Mucosa of stomach (tissue), 1 donor: ENCODE data around the gene TAF1B.

Source experiments
- H3K27me3 ChIP-seq: one replicate; pipeline ENCODE4 v1.7.0; 2013; ENCODE audit warnings: mild to moderate bottlenecking, low read length; ENCODE audit not compliant: control insufficient read depth, insufficient read depth
- H3K36me3 ChIP-seq: one replicate; pipeline ENCODE4 v1.7.0; 2013; ENCODE audit warnings: low read length; ENCODE audit not compliant: control insufficient read depth, insufficient read depth
- H3K4me1 ChIP-seq: one replicate; pipeline ENCODE4 v1.7.0; 2013; ENCODE audit warnings: mild to moderate bottlenecking, low read length; ENCODE audit not compliant: control insufficient read depth, insufficient read depth
- H3K4me3 ChIP-seq: one replicate; pipeline ENCODE4 v1.7.0; 2013; ENCODE audit warnings: low read length
- H3K9ac ChIP-seq: one replicate; pipeline ENCODE4 v1.7.0; 2013; ENCODE audit warnings: mild to moderate bottlenecking, low read length, moderate library complexity
- H3K9me3 ChIP-seq: one replicate; pipeline ENCODE4 v1.7.0; 2013; ENCODE audit warnings: mild to moderate bottlenecking, low read length, moderate library complexity; ENCODE audit not compliant: control insufficient read depth
- donor health status: Pancreatic carcinoma.

TAF1B gene

DNA sequence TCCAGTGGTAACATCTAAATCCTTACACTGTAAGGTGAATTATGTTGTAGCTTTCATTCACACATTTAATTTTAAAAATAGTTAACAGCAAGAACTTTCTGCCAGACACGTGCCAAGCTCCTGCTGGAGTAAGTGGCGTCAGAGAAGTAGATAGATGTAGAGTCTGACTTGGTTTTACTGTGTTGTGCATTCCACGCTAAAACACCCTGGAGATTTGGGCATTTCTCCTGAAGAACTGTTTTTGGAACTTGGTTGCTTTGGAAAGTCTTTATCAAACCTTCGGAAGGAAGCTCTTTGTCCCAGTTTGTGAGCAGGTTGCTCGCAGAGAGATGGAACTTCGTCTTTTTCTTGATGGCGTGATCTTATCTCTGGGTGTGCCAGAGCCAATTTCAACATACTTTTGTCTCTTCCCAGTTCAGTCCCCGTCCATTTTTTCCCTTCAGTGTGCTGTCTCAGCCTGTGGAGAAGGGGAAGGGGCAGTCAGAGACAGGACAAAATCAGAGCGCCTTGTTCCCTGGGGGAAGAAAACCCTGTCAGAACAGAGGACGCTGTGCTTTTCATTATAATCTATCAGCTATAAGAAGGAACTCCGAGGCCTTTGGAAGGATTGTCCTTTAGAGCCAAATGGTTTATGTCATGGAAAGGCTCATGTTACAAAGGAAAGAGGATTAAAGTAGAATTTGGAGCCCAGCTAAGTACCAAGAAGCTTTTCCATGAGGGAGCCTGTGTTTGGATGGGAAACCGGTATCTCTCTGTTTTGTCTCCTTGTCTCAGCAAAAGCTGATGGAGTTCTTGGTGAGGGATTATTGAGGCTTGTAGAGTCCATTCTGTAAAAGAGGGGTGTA, 127.1 kb downstream of the TAF1B start:
- H3K9ac ChIP-seq = no peak overlapping the region
- peaks cover 30% of the 10 kb centered on the region for H3K4me1 ChIP-seq
- H3K36me3 ChIP-seq = no peaks in the 10 kb centered on the region
- no peaks in the 10 kb centered on the region for H3K27me3 ChIP-seq
- no peaks in the 10 kb centered on the region for H3K9me3 ChIP-seq
- H3K4me3 ChIP-seq = no peak overlapping the region

DNA sequence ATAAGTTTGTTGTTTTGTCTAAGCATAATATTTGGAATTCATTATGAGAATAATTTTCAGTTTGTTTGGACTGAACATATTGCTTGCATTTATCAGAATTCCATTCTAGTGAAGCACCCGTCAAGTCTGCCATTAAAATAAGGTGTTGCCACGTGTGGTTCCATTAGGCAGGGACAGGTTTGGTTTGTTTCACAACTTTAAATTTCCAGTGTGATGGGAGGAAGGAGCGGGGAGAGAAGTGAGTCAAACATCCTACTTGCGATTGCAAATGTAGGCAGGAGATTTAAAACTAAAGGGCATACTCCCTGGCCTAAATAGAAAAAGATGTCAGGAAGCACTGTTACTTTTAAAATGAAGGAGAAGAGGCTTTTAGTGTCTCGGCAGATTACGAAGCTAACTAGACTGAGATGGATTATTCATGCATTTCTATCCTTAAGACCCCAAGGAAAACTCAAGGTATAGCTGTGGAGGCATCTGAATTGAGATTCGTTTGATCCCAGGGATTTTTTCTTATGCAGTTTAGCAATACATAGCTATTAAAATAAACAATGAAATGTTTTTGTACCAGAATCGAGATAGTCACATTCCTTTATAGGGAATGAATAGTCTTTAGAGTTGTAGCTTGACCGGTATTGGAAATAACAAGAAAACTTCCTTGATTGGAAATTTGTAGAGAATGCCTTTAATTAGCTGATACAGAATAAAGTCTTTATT, 128.0 kb downstream of the TAF1B start:
- H3K4me1 ChIP-seq = peaks cover 35% of the 10 kb centered on the region
- no peak overlapping the region for H3K9ac ChIP-seq
- H3K9me3 ChIP-seq = no peaks in the 10 kb centered on the region
- H3K4me3 ChIP-seq = no peak overlapping the region
- no peaks in the 10 kb centered on the region for H3K27me3 ChIP-seq
- H3K36me3 ChIP-seq = no peaks in the 10 kb centered on the region

DNA sequence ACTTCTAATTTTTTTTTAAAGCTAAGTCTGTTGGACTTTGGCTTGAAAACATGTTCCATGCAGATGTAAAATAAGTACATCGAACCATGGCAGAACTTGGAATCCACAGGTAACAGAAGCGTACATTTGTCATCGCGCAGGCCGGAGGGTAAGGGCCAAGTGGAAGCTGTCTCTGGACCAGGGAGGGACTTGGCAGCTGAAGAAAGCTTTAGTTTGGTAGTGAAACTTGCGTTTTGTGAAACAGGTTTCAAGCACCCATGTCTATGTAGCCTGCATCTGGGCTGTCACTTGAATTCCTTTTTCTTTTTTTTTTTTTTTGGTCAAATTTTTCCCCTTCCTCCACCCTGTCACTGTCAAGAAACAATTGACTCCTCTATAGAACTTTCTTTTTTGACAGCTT, 128.6 kb downstream of the TAF1B start:
- Histone ChIP-seq H3K4me1 (peaks cover 34% of the 10 kb centered on the region), H3K4me3 (no peak overlapping the region), H3K9ac (no peak overlapping the region), H3K9me3 (no peaks in the 10 kb centered on the region), H3K36me3 (no peaks in the 10 kb centered on the region), H3K27me3 (no peaks in the 10 kb centered on the region)

DNA sequence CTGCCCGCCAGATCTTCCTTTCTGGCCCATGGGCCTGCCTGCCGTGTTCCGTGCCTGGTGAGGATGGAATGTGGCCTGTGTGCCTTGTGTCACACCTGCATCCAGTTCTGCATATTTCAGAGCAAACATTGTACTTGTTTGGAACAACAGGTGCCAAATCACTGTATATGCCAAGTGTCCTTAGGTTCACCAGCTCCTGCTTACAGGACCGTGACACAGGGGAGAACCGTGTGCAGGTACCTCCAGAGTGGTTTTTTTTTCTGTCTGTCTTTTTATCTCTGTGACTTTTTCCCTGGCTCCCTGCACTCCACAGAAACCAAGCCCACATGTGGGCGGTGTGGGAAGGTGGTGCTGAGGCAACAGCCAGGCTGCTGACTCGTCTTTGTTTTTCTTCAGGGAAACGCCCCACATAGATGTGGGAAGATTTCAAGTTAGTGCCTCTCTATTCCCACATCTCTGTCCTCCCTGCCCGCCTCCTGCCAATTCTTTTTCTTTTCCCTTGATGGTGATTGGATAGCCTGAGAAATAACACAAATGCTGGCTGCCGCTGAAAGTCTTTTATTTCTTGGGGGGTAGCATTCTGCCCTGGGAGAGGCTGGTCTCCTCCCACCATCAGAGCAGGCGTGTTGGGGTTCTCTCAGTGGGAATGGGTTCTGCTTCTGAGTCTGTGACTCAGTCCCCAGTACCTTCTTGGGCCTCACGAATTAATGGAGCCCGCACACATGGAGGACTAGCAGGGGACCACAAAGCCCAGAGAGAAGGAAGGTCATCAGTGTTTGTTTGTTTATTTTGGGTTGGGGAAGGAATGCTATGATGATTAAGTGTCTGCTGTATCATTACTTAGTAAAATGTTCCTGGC, 129.6 kb downstream of the TAF1B start:
- Histone ChIP-seq H3K4me3 (no peak overlapping the region), H3K9me3 (no peaks in the 10 kb centered on the region), H3K27me3 (no peaks in the 10 kb centered on the region), H3K4me1 (peaks cover 27% of the 10 kb centered on the region), H3K9ac (no peak overlapping the region), H3K36me3 (no peaks in the 10 kb centered on the region)

DNA sequence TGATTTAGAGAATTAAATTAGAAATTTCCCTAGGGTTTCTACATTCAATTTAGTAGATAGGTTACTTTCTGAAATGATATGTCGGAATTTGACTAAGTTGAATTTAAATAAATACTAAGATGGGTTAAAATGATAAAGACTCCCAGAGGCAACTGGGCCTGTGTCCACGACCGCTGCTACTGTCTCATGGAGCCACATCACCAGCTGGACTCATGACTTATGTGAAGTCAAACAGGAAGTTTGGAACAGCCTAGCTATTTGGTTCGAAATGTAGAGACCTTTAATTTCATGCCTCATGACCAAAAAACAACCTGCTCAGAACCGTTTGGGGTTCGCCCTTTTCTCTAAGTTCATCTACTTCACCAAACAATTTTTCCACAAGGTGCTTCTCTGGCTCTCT, 130.4 kb downstream of the TAF1B start:
- Histone ChIP-seq H3K4me3 (no peak overlapping the region), H3K36me3 (no peaks in the 10 kb centered on the region), H3K9me3 (no peaks in the 10 kb centered on the region), H3K27me3 (no peaks in the 10 kb centered on the region), H3K9ac (no peak overlapping the region), H3K4me1 (peaks cover 27% of the 10 kb centered on the region)

DNA sequence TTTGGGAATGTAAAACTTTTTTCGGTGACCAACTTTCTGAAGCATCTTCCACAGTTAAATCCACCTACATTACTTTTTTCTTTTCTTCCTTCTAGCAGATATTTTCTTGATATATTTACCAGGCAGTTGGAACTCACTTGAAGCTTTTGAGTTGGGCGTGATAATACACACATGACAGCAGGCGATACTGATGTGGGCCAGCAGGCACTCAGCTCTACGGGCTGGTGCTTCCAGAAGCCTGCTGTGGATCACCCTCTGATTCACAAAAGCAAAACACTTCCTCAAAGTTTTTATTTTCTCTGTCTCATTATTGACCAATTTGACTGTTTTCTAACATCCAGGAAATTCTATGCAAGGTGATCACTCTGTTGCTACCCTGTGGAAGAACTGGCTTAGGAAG, 131.1 kb downstream of the TAF1B start:
- H3K4me1 ChIP-seq = peaks cover 27% of the 10 kb centered on the region
- no peaks in the 10 kb centered on the region for H3K27me3 ChIP-seq
- no peaks in the 10 kb centered on the region for H3K9me3 ChIP-seq
- H3K36me3 ChIP-seq = no peaks in the 10 kb centered on the region
- H3K4me3 ChIP-seq = no peak overlapping the region
- H3K9ac ChIP-seq = no peak overlapping the region

DNA sequence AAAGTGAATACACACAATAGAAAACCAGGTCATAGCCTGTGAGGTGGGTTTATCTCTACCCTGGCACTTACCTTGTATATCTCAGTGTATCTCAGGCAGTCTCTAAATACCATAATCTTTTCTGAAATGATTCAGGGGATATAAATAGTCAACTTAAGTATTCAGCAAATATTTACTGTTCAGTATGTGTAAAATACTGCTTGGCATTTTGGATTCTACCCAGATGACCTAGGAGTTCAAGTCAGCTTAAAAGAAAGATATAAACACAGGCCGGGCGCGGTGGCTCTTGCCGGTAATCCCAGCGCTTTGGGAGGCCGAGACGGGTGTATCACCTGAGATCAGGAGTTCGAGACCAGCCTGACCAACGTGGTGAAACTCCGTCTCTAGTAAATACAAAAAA, 132.1 kb downstream of the TAF1B start:
- Histone ChIP-seq H3K4me3 (no peak overlapping the region), H3K9me3 (no peaks in the 10 kb centered on the region), H3K36me3 (no peaks in the 10 kb centered on the region), H3K27me3 (no peaks in the 10 kb centered on the region), H3K4me1 (peaks cover 27% of the 10 kb centered on the region), H3K9ac (no peak overlapping the region)

DNA sequence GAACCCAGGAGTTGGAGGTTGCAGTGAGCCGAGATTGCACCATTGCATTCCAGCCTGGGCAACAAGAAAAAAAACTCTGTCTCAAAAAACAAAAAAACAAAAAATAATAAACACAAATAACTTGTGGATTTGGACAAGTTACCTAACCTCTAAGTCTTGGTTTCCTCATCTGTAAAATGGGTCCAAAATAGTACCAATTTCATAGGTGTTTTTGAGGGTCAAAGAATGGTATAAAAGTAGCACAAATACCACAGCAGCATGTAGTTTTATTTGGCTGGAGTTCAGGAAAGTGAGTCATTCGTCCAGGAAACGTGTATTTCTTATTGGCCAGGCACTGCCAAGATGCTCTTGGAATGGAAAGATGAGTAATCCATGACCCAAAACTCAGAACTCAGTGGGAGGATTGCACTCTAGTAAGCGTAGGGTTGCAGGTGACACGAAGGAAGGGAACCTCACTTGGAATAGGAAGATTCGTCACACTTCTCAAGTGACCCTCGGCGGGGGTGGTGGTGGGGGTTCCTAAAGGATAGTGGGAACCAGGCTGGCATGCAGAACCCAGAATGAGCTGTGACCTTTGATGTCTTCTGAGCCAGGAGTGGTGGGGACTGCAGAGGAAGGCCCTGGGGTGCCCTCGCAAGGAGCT, 132.7 kb downstream of the TAF1B start:
- H3K9me3 ChIP-seq = no peaks in the 10 kb centered on the region
- H3K27me3 ChIP-seq = no peaks in the 10 kb centered on the region
- peaks cover 27% of the 10 kb centered on the region for H3K4me1 ChIP-seq
- H3K36me3 ChIP-seq = no peaks in the 10 kb centered on the region
- no peak overlapping the region for H3K9ac ChIP-seq
- no peak overlapping the region for H3K4me3 ChIP-seq

DNA sequence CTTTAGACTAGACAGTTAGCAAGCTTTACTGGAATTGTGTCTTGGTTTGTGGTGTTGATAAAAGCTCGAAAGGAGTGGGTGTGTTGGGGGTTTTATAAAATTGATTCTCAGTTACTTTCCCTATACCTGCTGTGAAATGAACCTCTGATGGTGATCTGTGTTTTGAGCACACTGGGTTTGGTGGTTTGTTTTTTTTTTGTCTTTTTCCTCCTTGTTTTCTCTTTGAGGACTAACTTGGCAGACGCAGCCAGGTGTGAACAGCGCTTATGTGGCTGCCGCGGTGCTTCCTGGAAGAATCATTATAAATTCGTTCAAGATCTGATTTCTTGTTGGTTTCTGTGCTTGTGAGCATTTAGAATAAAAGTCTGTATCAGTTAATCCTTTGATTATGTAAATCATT, 136.7 kb downstream of the TAF1B start:
- Histone ChIP-seq H3K27me3 (no peaks in the 10 kb centered on the region), H3K4me3 (no peak overlapping the region), H3K9me3 (no peaks in the 10 kb centered on the region), H3K36me3 (no peaks in the 10 kb centered on the region), H3K9ac (no peak overlapping the region), H3K4me1 (peaks cover 15% of the 10 kb centered on the region)

DNA sequence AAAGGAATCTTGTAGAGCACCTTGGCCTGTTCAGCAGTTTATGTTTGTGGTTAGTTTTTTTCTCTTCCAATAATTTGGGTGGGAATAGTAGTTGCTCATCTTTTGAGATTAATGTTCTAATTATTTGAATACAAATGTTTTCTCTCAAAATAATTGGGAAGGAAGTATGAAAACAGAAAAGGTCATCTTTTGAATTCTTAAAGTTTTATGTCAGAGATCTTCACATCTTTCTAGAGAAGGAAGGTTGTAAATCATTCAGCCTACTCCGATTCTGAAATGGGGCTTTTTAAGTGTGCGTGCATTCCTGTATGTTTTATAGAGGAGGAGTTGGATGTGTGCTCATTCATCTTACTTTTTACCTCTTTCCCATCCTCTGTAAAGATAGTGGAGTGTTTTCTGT, 137.2 kb downstream of the TAF1B start:
- H3K4me3 ChIP-seq = no peak overlapping the region
- no peaks in the 10 kb centered on the region for H3K9me3 ChIP-seq
- no peak overlapping the region for H3K9ac ChIP-seq
- no peaks in the 10 kb centered on the region for H3K36me3 ChIP-seq
- H3K27me3 ChIP-seq = no peaks in the 10 kb centered on the region
- peaks cover 14% of the 10 kb centered on the region for H3K4me1 ChIP-seq

DNA sequence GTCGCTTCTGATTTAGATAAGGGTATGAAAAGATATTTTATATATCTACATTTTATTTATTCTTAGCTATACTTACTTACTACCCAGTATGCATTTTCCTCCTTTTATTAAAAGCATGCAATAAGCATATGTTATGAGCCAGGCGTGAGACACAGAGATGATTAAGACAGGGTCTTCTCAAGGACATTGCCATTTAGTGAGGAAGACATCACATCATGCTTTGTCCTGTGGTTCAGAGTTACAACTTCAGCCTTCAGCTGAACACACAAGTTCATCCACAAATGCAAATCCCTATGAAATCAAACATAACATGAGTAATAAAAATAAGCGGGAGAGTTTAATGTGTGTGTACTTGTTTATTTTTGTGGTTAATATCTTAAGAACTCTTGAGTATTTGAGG, 138.4 kb downstream of the TAF1B start:
- no peak overlapping the region for H3K9ac ChIP-seq
- H3K27me3 ChIP-seq = no peaks in the 10 kb centered on the region
- H3K9me3 ChIP-seq = no peaks in the 10 kb centered on the region
- H3K4me3 ChIP-seq = no peak overlapping the region
- no peaks in the 10 kb centered on the region for H3K36me3 ChIP-seq
- peaks cover 7% of the 10 kb centered on the region for H3K4me1 ChIP-seq
